Transverse colon (tissue), 4 donors: ENCODE results near the gene LMO2. TPM values are rescaled to one million over a fixed set of nuclear protein-coding genes. Genes with fewer than 3 reads are reported as not detected.

Source experiments
- DNase-seq: peaks from one replicate; pipeline ENCODE4 v3.0.0-alpha.2; 2019
- H3K27ac ChIP-seq, 4 donors: fragments of 200-600 bp; sonication (generic); 2 replicates each; pipeline ENCODE4 v1.5.1; 2016 to 2018; ENCODE audit warnings: inconsistent platforms in 4 of 4
- H3K27me3 ChIP-seq: fragments of 200-600 bp; sonication (generic); 2 replicates; pipeline ENCODE4 v1.5.1; 2017; ENCODE audit warnings: inconsistent platforms
- H3K36me3 ChIP-seq, 4 donors: fragments of 200-600 bp; sonication (generic); 2 replicates each; pipeline ENCODE4 v1.5.1; 2017 to 2019; ENCODE audit warnings: inconsistent platforms in 4 of 4
- H3K4me1 ChIP-seq, 4 donors: fragments of 200-600 bp; sonication (generic); 2 replicates each; pipeline ENCODE4 v1.5.1; 2017 to 2020; ENCODE audit warnings: inconsistent platforms in 4 of 4
- H3K4me3 ChIP-seq, 4 donors: fragments of 200-600 bp; sonication (generic); 1 replicate in 1 of 4; 2 replicates in 3 of 4; pipeline versions ENCODE4 v1.5.1 to v1.6.1; 2017 to 2019; ENCODE audit warnings: inconsistent platforms in 4 of 4
- H3K9me3 ChIP-seq, 2 donors: fragments of 200-600 bp; sonication (generic); 2 replicates each; pipeline ENCODE4 v1.5.1; 2017 to 2019; ENCODE audit warnings: inconsistent platforms in 2 of 2
- EP300 ChIP-seq: sonication (generic); formaldehyde crosslinking; IDR thresholded peaks from one replicate; pipeline ENCODE4 v1.6.1; 2017; ENCODE audit warnings: antibody characterized with exemption, low read depth
- POLR2A ChIP-seq: fragments of 450-650 bp; IDR thresholded peaks from one replicate; pipeline ENCODE4 v1.6.1; 2016; ENCODE audit warnings: antibody characterized with exemption, mild to moderate bottlenecking, moderate library complexity
- POLR2AphosphoS5 ChIP-seq, 3 donors: sonication (generic); formaldehyde crosslinking; IDR thresholded peaks; one replicate each; pipeline ENCODE4 v1.6.1; 2016; ENCODE audit warnings: antibody characterized with exemption in 3 of 3
- WGBS, 2 donors: methylation state at CpG; one replicate each; pipeline ENCODE4 v1.1.5; 2018; ENCODE audit warnings: low coverage in 1 of 2; 5-methylcytosine and 5-hydroxymethylcytosine counted together
- in situ Hi-C, 4 donors: fragments of 200-750 bp; cut with MboI; loops; one replicate each; pipeline versions ENCODE4 v1.15.0 to v1.15.1; 2017; ENCODE audit warnings: low sequenced_read_pairs in 3 of 4, low pct_ligation_motif_present in 1 of 4, low pct_unique_long_range_greater_than_20kb in 1 of 4
- intact Hi-C: fragments of 100-400 bp; cut with DNase I; formaldehyde crosslinking; loops from one replicate; pipeline ENCODE4 v1.15.1; 2023; ENCODE audit warnings: low total_unique reads
- total RNA-seq, 4 donors: library from RNA; depleted of rRNA; stranded (reverse); fragments of >200 nt; gene quantifications; one replicate each; pipeline ENCODE4 v1.1.0, GENCODE V29; 2016
- TF ChIP-seq, protein P1 (sequence below), 5 experiments: fragments of 200-600 bp in 3 of 5; fragments of 450-650 bp in 2 of 5; sonication (generic) in 3 of 5; IDR thresholded peaks; 1 replicate in 2 of 5; 2 replicates in 3 of 5; pipeline ENCODE4 v1.5.1; 2016 to 2017; ENCODE audit warnings: antibody characterized with exemption in 5 of 5, inconsistent platforms in 3 of 5, mild to moderate bottlenecking in 2 of 5, moderate library complexity in 1 of 5

Gene LMO2
- total RNA-seq, 4 donors from 2014 or later, result 1.4 to 18.0 (median 4.0) TPM

GRCh38 chr11:33910958-33911339 lies 19.1 kb upstream of the LMO2 start:
- no peak overlapping the region for H3K4me3 ChIP-seq
- peaks cover 0 to 4% of the 10 kb centered on the region in 2 donors for H3K9me3 ChIP-seq
- DNase-seq, result no peak
- peaks cover 0 to 3% (median 0%) of the 10 kb centered on the region in 4 donors for H3K4me1 ChIP-seq
- no peak for TF ChIP-seq POLR2A
- TF ChIP-seq, protein P1, sequence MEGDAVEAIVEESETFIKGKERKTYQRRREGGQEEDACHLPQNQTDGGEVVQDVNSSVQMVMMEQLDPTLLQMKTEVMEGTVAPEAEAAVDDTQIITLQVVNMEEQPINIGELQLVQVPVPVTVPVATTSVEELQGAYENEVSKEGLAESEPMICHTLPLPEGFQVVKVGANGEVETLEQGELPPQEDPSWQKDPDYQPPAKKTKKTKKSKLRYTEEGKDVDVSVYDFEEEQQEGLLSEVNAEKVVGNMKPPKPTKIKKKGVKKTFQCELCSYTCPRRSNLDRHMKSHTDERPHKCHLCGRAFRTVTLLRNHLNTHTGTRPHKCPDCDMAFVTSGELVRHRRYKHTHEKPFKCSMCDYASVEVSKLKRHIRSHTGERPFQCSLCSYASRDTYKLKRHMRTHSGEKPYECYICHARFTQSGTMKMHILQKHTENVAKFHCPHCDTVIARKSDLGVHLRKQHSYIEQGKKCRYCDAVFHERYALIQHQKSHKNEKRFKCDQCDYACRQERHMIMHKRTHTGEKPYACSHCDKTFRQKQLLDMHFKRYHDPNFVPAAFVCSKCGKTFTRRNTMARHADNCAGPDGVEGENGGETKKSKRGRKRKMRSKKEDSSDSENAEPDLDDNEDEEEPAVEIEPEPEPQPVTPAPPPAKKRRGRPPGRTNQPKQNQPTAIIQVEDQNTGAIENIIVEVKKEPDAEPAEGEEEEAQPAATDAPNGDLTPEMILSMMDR (IDR thresholded peaks at IDR 0.05), result no peak
- no peak for TF ChIP-seq POLR2AphosphoS5 (IDR thresholded peaks at IDR 0.05)
- TF ChIP-seq EP300, result no peak
- no peaks in the 10 kb centered on the region for H3K36me3 ChIP-seq
- no peaks in the 10 kb centered on the region for H3K27me3 ChIP-seq
- in situ Hi-C loops (no loop called here), intact Hi-C loops (no loop called here)
- no peak overlapping the region for H3K27ac ChIP-seq

- H3K36me3 ChIP-seq, result no peaks in the 10 kb centered on the region
- H3K27ac ChIP-seq, result no peak overlapping the region
- 68 to 92% methylated on average over 2 to 6 of the region's 6 CpGs for WGBS, 2 donors
- H3K9me3 ChIP-seq, result peaks cover 0 to 4% of the 10 kb centered on the region in 2 donors
- no peak overlapping the region for H3K4me3 ChIP-seq
- no peak for TF ChIP-seq EP300
- no peak for TF ChIP-seq POLR2A
- TF ChIP-seq POLR2AphosphoS5 (IDR thresholded peaks at IDR 0.05), result no peak
- TF ChIP-seq, protein P1 (IDR thresholded peaks at IDR 0.05), result no peak
- in situ Hi-C loops, result no loop called here
- H3K4me1 ChIP-seq, result peaks cover 0 to 3% (median 0%) of the 10 kb centered on the region in 4 donors
- no peak for DNase-seq
- H3K27me3 ChIP-seq, result no peaks in the 10 kb centered on the region
- intact Hi-C loops, result no loop called here
These were observed 18.6 kb upstream of the LMO2 start for GRCh38 chr11:33910296-33910957.

- H3K36me3 ChIP-seq, result no peaks in the 10 kb centered on the region
- H3K27me3 ChIP-seq, result no peaks in the 10 kb centered on the region
- no peak overlapping the region for H3K4me3 ChIP-seq
- TF ChIP-seq POLR2AphosphoS5 (IDR thresholded peaks at IDR 0.05) (no peak), EP300 (no peak), POLR2A (no peak)
- TF ChIP-seq, protein P1 (IDR thresholded peaks at IDR 0.05), result no peak
- H3K4me1 ChIP-seq, result peaks cover 0 to 3% (median 0%) of the 10 kb centered on the region in 4 donors
- DNase-seq, result no peak
- intact Hi-C loops (no loop called here), in situ Hi-C loops (no loop called here)
- peaks cover 0 to 4% of the 10 kb centered on the region in 2 donors for H3K9me3 ChIP-seq
- no peak overlapping the region for H3K27ac ChIP-seq
These were observed 17.7 kb upstream of the LMO2 start for GRCh38 chr11:33909552-33909951.

- H3K36me3 ChIP-seq, result no peaks in the 10 kb centered on the region
- H3K27me3 ChIP-seq, result no peaks in the 10 kb centered on the region
- no peak for DNase-seq
- H3K9me3 ChIP-seq, result peaks cover 0 to 4% of the 10 kb centered on the region in 2 donors
- intact Hi-C loops (no loop called here), in situ Hi-C loops (no loop called here)
- H3K4me3 ChIP-seq, result no peak overlapping the region
- TF ChIP-seq POLR2AphosphoS5 (IDR thresholded peaks at IDR 0.05) (no peak), POLR2A (no peak), EP300 (no peak)
- TF ChIP-seq, protein P1 (IDR thresholded peaks at IDR 0.05), result no peak
- no peak overlapping the region for H3K27ac ChIP-seq
- WGBS, 2 donors, result 50 to 59% methylated on average over 3 of the region's 3 CpGs
- H3K4me1 ChIP-seq, result peaks cover 0 to 3% (median 0%) of the 10 kb centered on the region in 4 donors
These were observed 17.3 kb upstream of the LMO2 start for GRCh38 chr11:33909150-33909549.
